GM18909 (cell line): ENCODE results near the gene ZNF132.
A peak's percentile ranks its signal among the peaks of the same experiment; 100 is the strongest.
"Not testable (repeated sequence)": the region's sequence is repeated elsewhere in the genome, so short reads cannot be mapped to it uniquely, and the experiment has no call there.

Experiments used
- ATAC-seq: cut with Tn5 transposase; IDR thresholded peaks from one replicate; pipeline ENCODE4 v1.9.1; 2021; ENCODE audit warnings: mild to moderate bottlenecking; ENCODE audit not compliant: unreplicated experiment, poor library complexity

ZNF132 gene

GRCh38 chr19:58469241-58470013 lies 29.5 kb upstream of the ZNF132 start:
- no peak for ATAC-seq

DNA sequence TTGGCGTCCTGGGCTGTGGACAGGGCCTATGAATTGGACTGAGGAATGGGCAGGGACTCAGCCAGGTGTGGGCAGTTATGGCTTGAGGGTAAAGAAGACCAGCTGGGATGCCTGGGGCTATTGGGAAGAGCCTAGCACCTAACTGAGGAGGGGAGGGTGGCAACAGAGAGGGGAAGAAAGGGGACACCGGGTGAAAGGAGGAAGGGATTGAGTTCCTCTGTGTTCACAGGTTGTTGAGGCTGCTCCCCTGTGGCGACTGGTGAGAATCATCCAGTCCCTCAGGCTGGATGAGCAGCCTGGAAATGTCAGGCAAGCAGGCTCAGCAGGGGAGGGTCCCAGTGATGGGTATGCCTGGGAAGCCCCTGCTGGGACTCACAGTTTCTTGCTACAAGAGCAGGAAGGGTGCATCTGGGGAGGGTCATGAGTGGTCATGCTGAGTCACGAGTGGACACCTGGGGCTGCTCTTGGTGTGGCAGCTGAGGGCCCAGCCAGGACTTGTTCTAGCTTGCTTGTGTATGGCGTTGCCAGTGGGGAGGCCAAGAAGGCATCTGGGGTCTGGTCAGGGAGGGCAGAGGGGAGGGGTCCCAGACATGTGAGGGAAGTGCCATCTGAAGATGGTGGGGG lies 28.4 kb upstream of the ZNF132 start:
- ATAC-seq, result no peak

GRCh38 chr19:58466760-58467589 lies 27.0 kb upstream of the ZNF132 start, which contains the start of gene ZNF324:
ZNF324 (plus strand) TSS chr19:58467080; CDS start chr19:58469186, 2,106 bp downstream.
- ATAC-seq, result peak; percentile 92

GRCh38 chr19:58466089-58466759 lies 26.3 kb upstream of the ZNF132 start:
- peak; percentile 29 for ATAC-seq

- no peak for ATAC-seq
Measured at GRCh38 chr19:58460039-58460438, 20.1 kb upstream of the ZNF132 start.

DNA sequence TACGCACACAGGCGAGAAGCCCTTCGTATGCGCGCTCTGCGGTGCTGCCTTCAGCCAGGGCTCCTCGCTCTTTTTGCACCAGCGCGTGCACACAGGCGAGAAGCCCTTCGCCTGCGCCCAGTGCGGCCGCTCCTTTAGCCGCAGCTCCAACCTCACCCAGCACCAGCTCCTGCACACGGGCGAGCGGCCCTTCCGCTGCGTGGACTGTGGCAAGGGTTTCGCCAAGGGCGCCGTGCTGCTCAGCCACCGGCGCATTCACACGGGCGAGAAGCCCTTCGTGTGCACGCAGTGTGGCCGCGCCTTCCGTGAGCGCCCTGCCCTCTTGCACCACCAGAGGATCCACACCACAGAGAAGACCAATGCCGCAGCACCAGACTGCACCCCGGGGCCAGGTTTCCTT lies 16.2 kb upstream of the ZNF132 start:
- no peak for ATAC-seq

DNA sequence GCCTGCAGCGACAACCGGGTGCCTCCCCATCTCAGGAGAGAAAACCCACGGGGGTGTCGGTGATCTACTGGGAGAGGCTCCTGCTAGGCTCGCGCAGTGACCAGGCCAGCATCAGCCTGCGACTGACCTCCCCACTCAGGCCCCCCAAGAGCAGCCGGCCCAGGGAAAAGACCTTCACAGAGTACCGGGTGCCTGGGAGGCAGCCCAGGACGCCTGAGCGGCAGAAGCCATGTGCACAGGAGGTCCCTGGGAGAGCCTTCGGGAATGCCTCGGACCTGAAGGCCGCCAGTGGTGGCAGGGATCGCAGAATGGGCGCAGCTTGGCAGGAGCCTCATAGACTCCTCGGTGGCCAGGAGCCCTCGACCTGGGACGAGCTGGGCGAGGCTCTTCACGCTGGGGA lies 15.4 kb upstream of the ZNF132 start:
- no peak for ATAC-seq

DNA sequence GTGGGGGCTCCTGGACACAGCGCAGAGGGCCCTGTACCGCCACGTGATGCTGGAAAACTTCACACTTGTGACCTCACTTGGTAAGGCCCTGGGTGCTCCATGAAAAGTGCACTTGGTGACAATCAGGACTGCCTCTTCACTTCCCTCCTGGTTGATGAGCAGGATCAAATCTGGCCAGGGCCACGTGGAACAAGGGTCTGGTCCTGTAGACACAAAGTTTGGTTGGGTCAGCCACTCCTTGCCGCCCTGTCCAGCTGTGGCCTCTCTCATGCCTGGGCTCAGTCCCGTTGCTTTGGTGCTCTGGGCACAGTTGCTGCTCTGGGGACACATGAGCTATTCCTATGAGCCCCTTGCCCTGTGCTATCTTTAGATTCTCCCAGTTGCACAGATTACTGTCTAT lies 13.8 kb upstream of the ZNF132 start:
- no peak for ATAC-seq

DNA sequence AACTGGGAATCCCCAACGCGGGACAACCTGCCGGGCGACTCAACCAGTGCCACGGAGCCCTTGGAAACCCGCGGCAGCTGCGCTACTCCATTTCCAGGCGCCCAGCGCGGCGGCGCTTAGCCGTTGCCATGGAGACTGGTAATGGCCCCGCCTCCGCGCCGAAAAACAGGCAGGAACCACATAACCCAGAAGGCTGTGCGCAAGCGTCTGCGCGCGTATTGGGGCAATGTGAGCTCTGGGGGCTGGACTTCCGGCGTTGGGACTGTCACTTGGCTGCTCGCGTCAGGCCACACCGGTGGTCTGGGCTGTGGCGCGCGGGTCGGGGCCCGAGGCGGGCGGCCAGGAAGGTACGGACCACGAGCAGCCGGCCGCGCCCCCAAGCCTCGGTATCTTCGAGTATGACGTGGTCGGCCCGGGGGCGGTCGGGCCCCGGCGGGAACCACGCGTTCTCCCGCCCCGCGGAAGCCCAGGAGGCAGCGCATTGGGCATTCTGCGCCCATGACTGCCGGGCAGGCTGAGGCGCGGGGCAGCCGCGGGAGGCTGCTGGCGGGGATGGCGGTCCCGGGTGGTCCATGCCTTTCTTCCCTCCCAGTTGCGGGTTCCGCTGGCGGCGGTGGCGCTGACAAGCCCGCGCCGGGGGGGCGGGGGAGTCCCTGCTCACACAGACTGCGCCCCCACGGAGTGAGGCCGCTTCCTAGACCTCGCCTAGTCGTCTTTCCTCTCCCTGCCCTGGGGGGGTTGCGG lies 11.6 kb upstream of the ZNF132 start, which contains the start of gene ZNF324B:
ZNF324B (plus strand) TSS at position 265 of the 744 bp plus-strand sequence. CDS start 2,080 bp downstream, outside the sequence.
- peak; percentile 93 for ATAC-seq

DNA sequence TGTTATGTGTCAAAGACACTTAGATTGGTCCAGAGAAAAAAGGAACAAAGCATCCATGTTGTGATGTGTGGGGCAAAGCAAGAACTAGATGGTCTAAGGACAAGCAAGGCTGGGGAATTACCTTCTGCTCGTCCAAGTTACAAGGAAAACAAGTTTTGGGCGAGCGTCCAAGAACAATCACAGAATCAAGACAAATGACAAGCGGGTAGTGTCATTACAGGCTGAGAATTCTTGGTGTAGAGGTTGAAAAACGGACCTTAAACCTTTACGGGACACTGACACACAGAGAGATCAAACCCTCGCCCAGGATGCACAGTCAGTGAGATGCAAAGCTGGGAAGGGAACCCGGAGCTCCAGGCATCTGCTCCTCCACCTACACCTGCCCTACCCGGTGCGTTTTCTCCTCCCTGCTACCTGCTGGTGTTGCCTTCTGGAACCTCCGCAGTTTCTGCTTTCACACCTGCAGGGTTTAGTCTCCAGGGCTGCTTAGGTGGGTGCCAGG lies 11.0 kb upstream of the ZNF132 start:
- ATAC-seq, result no peak

- ATAC-seq, result not testable (repeated sequence)
Measured at GRCh38 chr19:58449980-58450379, 10.0 kb upstream of the ZNF132 start.

- ATAC-seq, result not testable (repeated sequence)
Measured at GRCh38 chr19:58448860-58449259, 8.9 kb upstream of the ZNF132 start.

GRCh38 chr19:58442986-58443385 lies 3.0 kb upstream of the ZNF132 start:
- not testable (repeated sequence) for ATAC-seq

DNA sequence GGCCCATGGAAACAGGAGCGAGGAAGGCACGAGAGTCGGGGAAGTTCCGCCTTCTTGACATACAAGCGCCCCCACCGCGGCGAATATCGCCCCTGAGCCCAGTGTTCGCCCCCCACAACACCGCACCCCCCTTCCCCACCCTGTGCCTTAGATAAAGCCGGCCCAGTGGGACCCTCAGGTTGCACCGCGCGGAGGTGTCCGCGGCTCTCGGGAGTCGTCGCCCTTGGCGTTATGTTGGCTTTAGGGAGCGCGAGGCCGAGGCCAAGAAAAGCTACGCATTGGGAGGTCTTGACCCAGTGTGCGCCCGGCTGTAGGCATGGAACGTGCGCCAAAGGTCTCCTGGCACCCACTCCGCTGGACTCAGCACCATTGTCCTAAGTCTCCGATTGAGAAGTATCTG lies 603 bp upstream of the ZNF132 start:
- no peak for ATAC-seq

DNA sequence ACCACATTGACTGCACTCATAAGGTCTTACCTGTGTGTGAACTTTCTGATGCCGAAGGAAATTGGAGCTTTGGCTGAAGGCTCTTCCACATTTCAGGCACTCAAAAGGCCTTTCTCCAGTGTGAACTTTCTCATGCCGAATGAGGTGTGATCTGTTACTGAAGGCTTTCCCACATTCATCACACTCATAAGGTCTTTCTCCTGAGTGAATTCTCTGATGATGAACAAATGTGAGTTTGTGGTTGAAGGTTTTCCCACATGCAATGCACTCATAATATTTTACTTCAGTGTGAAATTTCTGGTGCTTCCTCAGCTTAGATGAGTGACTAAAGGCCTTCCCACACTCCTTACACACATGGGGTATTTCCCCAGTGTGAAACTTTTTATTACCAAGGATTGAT lies 5.7 kb downstream of the ZNF132 start:
- no peak for ATAC-seq

DNA sequence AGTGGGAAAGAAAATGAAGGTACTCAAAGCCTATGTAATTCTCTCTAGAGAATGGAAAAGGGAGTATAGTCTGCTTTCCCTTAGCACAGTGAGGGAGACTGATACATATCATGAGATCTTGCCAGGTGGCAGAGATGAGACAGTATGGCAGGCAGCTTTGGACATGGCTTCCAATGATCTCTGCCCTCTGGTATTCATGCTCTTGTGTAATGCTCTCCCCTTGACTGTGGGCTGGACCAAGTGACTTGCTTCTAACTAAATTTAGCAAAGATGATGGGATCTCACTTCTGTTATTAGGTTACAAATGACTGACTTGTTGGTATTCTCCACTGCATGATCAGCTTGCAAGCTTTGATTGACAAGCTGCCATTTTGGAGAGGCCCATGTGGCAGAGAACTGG lies 10.2 kb downstream of the ZNF132 start:
- ATAC-seq, result no peak

DNA sequence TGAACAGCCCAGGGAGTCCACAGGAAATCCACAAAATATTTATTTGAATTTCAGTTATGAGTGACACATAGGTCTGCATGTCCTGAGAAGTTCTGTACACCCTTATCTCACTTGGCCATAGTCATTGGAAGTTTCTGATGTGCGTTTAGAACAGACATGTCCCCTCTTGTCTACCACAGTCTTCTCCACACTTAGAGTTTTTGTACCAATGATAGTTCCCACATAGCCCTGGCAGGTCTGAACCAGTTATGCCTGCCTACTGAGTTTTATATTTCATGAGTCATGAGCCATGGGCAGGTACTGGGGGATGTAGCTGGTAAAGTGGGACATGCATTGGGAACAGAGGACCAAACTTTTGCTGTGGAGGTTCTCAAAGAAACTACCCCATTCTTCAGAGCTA lies 11.3 kb downstream of the ZNF132 start:
- ATAC-seq, result no peak

DNA sequence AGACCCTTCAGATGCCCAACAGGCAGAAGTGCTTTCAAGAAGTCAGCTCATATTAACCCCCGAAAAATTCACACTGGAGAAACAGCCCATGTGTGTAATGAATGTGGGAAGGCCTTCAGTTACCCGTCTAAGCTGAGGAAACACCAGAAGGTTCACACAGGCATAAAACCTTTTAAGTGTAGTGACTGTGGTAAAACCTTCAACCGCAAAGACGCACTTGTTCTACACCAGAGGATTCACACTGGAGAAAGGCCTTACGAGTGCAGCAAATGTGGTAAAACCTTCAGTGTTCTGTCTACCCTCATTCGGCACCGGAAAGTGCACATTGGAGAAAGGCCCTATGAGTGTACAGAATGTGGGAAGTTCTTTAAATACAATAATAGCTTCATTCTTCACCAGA lies 22.9 kb downstream of the ZNF132 start:
- no peak for ATAC-seq

DNA sequence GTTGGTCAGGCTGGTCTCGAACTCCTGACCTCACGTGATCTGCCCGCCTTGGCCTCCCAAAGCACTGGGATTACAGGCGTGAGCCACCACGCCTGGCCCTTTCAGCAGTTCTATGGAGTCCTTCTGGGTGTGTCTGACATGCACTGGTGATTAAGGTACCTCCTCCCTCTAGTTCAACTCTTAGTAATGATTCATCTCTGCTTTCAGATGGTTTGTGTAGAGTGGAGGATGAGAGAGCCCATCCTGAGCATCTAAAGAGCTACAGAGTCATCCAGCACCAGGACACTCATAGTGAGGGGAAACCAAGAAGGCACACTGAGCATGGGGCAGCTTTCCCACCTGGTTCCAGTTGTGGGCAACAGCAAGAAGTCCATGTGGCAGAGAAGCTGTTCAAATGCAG lies 23.3 kb downstream of the ZNF132 start:
- no peak for ATAC-seq
